Skin of body (tissue), 2 donors: Measurements from ENCODE around the gene BAIAP2L1. TPM values are rescaled to one million over a fixed set of nuclear protein-coding genes. Genes with fewer than 3 reads are reported as not detected.

Experiments used
- DNase-seq: peaks from one replicate; lab custom pipeline; 2025; lab: John Stamatoyannopoulos, UW
- total RNA-seq: library from RNA; depleted of rRNA; stranded (reverse); fragments of >200 nt; gene quantifications from one replicate; pipeline ENCODE4 v1.2.3, GENCODE V29; 2014

Gene BAIAP2L1
- total RNA-seq, 1 donor from 2014 or later: 7.6 TPM

DNA sequence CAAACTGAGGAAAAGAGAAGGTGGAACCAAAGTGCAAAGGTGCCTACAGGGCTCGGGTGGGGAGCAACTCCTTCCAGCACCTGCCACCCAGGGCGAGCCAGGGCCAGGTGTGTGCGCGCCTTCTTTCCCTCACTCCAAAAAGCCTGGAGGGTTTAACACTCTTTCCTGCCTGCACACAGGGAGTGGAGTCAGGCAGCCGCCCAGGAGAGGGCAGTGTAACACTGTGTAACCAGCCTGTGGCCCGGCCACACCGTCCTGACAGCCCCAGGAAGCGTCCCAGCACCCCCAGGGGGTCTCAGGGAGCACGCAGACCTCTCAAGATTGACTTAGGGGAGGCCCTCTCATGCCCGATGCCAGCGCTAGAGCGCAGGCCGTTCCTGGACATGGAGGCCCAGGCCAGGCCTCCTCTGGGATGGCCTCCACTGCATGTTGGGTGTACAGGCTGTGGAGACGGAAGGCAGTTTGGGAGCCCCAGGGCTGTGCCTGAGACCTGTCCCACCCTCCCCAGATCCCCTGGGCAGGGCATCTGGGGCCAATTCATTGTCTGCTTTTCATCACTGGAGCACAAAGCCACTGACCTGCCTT, 106.0 kb downstream of the BAIAP2L1 start:
- DNase-seq: no peak

DNA sequence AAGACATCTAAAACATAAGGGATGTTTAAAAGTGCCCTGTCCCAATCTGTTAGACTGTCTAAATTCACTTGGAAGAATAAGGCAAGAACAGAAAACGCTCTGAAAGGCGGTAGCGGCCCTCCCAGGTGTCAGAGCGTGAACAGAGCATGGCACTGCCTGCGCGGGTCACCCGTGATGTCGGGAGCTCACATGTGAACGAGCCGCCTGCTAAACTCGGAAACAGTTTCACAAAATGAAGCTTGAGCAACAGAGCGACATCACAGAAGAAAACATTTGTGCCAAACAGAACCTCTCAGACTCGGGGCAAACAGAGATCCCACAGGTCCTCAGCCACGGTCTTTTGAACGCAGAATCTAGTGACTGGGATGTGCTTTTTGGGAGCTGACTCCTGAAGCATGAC, 106.6 kb downstream of the BAIAP2L1 start:
- DNase-seq: no peak

DNA sequence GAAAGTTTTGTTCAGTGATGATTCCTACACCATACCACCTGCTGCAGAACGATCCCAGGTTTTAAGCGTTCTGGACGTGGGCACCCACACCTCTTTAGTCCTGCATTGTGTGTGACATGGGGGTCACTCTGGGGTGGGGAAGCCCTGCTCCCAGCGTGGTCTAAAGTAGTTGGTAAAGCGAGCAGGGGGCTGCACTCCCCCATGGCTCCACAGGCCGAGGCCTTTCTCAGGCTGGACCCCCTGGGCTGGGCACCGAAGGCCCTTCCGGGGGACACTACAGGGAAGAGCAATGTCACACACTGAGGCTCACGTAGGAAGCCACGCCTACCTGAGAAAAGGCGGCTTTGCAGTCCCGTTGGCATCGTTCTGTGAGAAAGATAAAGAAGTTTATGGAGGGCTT, 107.1 kb downstream of the BAIAP2L1 start:
- DNase-seq: no peak

DNA sequence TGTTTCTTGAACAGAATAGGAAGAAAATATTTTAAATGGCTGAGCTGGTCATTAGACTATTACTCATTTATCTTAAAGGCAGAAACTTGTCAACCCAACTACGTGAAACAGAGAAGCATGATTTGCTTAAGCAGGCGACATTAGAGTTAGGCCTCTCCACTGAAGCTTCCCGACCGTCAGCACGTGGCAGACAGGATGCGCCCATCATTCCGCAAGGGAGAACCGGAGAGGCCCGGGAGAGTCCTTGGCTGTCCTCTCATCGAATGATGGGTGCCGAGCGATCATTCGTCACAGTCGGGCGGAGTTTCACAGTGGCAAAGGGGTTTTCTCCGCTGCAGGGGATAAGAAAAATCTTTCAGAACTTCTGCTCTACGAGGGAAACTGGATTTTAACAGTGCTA, 107.6 kb downstream of the BAIAP2L1 start:
- DNase-seq: no peak

DNA sequence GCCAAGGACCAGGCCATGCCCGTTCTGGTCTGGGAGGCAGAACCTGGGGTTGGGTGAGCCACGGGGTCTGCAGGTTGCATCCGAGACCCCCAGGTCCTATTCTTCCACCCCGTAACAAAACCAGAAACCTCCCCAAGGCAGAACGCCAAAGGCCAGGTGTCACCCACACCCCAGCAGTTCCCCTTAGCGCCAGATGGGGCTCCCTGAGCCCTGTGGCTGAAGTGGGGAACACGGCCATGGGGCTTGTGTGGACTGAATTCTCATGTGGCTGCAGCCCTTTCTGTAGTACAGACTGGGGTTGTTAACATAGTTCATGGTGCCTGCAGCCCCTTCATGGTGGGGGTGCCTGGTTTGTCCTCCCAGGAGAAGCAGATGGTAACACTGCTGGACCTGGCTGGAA, 109.2 kb downstream of the BAIAP2L1 start:
- no peak for DNase-seq

DNA sequence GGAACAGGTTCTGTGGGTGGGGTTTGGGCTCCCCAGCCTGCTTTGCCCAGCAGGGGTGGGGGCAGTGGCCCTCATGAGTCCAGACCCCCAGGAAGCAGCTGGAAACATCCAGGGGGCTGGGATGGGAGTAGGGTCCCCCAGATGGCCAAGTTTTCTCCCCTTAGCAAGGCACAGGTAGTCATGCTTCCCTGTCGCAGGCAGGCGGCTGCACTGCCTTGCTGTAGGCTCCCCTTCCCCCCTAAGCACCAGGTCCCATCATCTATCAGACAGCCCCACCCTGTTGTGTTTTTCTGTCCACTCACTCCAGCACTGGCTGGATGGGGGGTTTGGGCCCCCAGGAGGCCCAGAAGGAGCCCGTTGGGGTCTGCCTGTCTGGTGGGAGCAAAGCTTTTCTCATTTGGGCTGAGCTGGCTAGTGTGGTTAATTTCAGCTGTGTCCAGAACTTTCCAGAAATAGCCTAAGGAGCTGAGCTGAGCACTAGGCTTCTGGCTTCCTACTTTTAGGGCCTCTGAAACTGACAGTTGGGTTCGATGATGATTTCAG, 111.5 kb downstream of the BAIAP2L1 start:
- DNase-seq: no peak

DNA sequence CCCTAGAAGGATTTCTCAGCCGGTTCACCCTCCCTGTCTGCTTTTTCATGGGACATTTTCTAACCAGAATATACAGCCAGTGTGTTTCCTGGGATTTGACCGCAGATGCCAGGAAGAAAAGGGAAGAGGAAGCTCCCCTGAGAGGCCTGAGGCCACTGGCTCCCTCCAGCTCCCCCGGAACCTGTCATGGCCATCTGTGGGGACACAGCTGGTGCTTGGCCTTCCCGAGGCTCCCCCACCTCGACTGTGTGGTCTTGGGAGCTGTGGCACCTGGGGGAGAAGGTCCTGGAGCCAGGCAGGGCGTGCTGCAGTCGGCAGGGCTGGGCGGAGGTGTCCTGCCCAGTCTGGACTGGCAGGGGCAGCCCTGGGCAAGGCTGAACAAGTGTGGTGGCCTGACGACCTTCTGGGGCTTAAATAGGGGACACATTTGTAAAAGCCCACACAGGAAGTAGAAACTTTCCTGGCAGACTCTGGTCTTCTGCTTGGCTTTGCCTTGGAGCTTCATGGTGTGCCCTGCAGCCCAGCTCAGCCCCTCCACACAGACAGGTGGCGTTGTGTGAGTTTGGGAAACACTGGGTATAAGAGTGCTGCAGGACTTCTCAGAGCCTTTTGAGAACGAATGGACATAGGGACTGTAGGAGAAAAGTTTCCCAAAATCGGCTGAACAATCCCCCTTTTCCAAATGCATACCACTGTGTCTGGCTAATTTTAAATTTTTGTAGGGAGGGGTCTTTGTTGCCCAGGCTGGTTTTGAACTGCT, 112.6 kb downstream of the BAIAP2L1 start:
- DNase-seq: no peak

DNA sequence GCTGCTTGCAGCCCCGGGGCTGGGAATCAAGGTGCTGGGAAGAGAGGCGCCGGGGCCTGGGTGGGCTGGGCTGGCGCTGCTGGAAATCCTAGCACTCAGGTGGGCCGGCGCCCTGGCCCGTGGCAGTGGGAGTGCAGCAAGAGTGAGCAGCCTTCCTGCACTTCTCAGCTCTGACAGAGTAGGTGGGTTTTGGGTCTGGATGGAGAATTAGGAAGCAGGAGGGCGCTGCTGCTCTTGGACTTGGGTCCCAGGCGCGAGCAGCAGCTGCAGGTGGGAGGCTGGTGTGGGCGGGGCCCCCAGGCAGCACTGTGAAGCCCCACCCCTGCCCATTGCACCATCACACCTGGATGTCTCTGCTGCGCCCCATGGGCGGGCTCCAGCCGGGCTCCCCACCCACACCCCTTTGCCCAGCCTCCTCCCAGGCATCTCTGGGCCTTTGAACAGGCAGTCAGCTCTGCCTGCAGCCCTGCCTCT, 113.4 kb downstream of the BAIAP2L1 start:
- DNase-seq: no peak

DNA sequence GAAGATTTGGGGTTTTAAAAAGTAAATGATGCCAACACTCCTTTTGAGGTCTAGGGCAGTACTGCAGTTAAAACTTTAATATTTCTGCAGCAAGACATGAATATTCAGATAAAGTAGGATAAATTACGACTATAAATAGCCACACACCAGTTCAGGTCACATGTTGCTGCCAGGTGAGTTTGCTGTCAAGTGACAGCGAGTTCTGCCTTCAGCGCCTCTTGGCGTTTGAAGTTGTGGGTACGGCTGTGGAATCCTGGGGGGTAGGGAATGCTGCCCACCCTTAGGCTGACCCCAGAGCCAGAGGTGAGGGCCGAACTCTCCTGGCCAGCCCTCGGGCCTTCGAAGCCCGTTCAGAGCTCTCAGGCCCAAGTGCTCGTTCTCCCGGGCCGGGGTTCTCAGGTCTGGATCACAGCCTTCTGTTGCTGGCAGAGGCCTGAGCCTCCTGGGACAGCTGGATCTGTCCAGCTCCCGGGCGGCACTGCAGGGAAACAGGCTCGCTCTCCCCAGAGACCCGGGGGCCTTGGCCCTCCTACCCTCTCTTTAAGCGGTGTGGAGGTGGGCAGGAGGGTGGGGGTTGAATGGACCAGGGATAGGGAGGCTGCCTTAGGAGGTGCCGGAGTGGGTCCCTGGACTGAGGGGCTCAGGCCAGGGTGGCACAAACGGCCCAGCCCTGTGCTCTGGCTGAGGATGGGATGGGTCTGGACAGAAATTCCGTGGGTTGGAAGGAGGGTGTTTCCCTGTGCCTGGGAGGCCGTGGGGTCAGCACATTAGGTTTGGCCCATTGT, 114.0 kb downstream of the BAIAP2L1 start:
- DNase-seq: no peak

DNA sequence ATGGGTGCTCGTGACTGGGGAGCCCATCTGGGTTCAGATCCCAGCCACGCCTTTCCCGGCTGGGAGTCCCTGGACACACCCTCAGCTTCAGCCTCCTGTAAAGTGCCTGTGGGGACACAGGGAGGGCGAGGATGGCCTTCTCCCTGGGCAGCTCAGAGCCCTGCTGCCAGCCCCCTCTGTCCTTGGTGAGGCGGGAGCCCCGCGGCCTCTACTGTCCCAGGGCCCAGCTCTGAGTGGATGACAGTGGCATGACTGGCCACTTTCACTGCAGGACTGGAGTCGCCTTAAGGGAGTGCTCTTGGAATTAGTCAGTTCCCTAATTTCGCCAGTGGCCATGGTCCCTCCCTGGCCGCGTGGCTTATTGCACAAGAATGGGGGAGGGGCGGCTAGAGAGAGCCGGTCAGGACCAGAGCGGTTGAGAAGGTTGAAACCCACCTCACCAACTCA, 114.8 kb downstream of the BAIAP2L1 start:
- no peak for DNase-seq

DNA sequence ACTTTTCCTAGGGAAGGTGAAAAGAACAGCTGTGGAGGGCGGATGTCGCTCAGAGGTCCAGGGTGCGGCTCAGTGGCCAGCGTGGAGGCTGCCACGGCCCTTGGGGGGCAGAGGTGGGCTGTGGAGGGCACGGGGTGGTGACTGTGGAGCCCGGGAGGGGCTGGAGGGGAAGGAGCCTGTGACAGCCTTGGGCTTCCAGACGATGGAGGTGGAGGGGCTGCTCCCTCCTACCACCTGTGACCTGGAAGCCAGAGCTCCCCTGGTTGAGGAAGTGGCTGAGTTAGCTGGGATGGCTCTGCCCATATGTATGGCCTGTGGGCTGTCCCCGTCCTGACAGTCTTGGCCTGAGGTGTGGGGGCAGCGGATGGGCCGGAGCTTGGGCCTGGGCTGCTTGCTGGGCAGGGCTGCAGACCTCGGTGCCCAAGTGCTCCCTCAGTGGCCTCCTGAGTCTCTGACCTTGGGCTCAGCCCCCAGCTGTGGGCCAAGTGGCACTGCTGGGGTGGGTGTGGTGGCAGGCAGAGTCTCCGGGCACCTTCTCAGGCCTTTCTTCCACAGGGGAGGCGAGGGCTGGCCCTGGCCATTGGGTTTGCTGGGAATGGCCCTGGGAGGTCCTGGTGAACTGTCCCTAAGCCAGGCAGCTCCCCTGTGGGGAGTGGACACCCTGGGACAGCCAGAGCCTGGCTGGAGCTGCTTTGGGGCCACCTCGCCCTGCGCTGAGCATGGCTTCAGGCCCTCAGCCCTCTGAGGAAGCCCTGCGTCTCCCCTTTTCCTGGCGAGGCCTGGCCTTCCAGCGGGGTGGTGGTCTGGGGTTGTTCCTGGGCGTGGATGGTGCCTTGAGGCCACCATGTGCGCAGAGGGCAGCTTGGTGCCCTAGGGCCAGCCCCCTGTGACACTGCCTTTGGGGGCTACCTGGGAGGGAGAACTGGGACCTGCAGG, 115.5 kb downstream of the BAIAP2L1 start:
- DNase-seq: no peak

DNA sequence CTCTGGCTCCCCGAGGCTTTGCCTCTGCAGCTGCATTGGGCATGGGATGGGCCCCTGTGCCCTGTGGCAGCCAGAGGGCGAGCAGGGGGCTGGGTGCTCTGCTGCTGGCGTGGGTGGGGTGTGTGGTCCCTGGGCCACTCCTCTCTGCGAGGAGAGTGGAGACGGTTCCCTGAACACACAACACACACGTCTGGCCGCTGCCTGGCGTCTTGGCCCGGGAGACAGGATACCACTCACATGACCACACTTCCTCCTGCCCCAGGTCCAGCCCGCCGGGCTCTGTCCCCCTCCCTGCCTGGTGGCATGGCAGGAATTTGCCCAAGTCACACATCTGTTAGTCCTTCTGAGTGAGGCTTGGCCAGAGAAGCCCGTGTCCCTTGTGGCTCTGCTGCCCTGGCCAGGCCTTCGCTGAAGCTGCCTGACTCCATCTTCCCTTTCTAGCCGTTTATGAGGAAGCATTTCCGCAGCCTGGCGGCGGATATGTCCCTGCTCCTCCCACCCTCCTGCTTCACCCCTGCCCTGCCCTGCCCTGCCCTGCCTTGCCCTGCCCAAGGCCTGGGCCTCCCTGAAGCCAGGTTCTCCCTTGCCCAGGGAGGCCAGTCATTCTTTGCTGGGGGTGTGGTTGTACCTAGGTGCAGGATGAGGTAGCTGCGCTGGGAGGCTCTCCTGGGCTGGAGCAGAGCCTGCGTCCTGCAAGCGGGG, 116.4 kb downstream of the BAIAP2L1 start:
- DNase-seq: peak; percentile 24

DNA sequence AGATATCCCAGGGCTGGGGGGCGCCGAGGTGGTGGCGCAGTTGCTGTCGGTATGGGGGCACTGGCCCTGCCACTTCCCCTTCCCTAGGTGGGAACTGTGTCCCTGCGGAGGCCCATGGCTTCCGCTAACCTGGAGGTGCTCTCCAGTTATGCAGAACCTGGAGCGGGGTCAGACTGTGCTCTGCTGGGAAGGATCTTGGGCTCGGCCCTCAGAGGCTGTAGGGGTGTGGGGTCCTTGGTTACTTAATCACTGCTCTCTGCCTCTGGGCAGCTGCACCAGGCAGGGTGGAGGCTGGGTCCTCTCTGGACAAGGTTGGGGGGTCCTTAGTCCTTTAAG, 117.0 kb downstream of the BAIAP2L1 start:
- no peak for DNase-seq

DNA sequence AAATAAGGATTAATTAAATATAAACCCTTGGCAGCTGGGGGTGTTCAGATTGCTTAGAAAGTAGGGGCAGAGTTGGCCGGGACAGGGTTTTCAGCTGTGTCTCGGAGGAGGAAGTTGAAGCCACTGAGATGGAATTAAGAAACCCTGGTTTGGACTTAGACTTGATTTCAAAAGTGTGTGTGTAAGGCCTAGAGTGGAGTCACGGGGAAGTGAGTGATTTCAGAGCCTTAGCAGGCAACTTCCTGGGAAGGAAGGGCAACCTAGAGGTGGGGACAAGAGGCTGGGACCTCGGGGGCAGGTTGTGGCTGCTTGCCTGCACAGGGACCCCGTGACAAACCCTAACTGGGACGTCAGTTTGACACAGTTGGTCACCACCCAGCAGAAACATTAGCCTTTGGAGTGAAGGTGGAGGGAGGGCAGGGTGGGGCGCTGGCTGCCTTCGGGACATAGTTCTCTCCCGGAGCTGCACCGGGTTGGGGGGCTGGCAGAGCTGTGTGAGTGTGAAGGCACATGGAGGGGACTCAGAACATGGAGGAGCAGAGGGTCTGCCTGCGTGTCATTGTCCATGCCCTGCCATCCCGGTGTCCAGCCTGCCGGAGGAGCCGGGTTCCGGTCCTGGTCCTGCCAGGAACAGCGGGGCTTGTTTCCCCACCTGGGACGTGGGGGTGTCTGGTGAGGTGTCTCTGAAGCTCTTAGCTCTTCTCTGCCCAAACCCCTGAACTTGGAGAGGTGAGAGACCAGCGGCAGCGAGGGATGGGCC, 117.6 kb downstream of the BAIAP2L1 start:
- no peak for DNase-seq

DNA sequence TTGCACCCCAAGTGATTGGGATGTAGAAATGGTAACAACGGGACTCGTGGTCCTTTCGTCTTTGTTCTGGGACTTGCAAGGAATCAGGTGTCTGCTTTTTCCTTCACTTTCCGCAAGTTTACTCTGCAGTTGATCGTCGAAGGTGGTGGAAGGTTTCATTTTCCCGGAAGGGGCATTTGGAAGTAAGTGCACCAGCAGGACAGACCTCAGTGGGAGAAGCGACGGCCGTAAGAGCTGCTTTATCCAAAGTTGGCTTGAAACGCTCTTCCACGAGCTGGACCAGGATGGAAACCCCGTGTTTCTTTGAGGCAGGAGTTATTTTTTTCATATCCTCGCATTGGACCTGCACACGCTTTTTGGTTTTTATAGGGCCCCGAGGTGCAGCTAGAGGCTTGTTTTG, 118.2 kb downstream of the BAIAP2L1 start:
- DNase-seq: no peak

DNA sequence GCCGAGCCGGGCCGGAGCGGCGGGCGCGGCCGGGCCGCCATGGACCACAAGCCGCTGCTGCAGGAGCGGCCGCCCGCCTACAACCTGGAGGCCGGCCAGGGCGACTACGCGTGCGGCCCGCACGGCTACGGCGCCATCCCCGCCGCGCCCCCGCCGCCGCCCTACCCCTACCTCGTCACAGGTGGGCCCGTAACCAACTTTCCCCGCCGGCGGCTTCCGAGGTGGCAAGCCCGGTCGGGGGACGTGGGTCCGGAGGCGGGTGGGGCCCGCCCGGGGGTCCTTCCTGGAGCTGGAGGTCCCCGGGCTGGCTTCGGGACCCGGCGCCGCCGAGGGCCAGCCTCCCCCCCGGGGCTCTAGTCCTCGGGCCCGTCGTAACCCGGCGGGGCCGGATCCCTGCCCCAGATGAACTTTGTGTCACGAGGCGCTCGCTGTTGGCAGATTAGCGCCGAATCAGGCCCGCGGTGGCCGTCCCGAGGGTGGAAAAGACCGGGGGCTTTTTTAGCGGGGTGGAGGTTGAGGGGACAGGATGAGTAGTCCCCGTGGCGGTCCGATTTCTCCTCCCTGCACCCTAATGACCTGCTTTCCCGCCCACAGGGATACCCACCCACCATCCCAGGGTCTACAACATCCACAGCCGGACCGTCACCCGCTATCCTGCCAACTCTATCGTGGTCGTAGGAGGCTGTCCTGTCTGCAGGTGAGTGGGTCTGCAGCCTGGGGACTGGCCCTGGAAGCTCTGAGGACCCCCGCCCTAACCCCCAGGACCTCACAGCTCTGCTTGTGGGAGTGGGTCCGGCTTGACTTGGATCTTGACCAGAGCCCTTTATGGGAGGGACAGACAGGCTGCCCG, 118.9 kb downstream of the BAIAP2L1 start:
- DNase-seq: no peak

DNA sequence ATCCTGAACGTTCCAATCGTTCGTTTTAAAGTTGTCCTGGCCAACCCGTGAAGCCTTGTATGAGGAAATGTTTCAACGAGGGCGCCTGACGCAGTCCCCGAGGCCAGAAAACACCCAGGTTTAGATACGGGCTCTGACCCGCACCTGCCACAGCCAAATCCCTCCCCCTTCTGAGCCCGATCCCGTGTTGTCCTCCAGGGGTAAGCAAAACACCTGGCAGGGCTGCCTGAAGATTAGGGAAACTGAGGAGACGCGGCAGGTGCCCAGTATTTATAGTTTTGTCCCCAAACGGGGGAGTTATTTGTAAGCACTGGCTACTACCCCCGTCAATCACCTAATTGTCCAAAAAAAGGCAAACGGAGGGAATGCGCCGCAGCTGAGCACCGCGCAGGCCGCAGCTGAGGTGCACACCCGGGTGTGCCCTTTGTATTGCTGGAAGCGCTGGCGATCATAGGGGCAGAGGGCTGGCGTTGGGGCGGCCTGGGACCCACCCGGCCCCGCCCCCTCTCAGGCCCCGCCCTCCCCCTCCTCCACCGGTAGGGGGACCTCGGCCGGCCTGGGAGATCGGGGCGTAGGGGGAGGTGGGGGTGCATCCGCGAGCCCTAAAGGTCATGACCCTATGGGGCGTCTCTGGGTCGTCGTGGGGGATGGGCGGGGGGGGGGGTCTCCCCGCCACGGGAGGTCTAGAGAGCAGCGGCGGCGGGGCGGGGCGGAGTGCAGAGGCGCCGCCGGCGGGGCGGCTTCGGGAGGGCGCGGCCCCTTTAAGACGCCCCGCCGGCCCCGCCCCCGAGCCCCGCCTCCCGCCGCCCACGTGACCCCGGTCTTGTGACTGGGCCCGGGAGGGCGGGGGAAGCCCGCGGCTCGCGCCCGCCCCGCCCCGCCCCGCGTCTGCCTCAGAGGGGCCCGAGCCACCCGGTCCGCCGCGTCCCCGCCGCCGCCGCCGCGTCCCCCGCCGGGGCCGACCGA, 119.8 kb downstream of the BAIAP2L1 start, which contains the start of gene BRI3:
Gene BRI3, plus strand, starts transcription at position 896 of the 966 bp plus-strand sequence. CDS start 110 bp downstream, outside the sequence.
- peak; percentile 81 for DNase-seq
